HG03457 (cell line): Measurements from ENCODE around the gene REPIN1.

Experiments used
- ATAC-seq: cut with Tn5 transposase; IDR thresholded peaks from one replicate; pipeline ENCODE4 v1.9.1; 2021; ENCODE audit warnings: moderate number of reproducible peaks; ENCODE audit not compliant: unreplicated experiment

Gene REPIN1

DNA sequence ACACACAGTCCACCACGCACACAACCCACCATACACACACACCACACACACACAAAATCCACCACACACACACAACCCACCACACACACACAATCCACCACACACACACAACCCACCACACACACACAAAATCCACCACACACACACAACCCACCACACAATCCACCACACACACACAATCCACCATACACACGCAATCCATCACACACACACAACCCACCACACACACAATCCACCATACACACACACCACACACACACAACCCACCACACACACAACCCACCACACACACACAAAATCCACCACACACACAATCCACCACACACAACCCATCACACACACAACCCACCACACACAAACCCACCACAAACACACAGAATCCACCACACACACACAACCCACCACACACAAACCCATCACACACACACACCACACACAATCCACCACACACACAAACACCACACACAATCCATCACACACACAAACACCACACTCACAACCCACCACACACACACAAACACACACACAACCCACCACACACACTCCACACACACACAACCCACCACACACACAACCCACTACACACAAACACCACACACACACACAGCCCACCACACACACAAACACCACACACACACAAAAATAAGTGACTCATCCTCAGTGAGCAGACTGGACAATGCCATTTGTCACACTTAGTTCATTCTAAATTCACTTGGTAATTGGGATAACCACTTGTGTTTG is 8.8 kb upstream of the REPIN1 start:
- ATAC-seq, result no peak

DNA sequence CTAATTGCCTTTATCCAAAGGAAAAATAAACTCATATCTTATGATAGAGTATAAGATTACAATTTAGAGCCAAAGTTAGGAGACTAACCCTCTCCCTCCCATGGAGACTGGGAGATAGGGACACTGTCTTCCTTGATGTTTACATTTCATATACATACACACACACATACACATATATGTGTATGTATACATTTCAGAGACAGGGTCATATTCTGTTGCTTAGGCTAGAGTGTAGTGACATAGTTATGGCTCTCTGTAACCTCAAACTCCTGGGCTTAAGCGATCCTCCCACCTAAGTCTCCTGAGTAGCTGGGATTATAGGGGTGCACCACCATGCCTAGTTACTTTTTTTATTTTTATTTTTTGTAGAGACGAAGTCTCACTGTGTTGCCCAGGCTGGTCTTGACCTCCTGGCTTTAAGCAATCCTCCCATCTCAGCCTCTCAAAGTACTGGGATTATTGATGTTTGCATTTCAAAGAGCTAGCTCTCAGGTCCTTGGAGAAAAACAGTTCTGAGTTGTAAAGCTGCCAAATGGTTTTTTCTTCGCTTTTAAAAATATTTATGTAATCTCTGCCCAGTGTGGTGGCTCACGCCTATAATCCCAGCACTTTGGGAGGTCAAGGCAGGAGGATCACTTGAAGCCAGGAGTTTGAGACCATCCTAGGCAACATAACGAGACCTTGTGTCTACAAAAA is 8.1 kb upstream of the REPIN1 start:
- ATAC-seq, result no peak

DNA sequence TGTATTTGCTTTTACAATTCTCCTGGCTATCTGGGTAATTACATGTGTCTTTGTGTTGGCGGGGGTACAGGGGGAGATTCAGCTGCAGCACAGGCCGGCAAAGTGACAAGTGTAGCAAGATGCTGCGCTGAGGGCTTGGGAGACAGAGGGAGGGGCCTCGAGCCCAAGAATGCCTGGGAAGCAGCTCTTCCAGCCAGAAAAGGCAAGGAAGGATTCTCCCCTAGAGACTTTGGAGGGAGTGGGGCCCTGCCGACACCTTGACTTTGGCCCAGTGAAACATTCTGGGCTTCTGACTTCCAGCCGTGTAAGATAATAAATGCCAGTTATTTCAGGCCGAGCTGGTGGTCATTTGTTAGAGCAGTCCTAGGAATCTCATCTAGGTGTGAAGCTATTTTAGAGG is 7.2 kb upstream of the REPIN1 start:
- no peak for ATAC-seq

DNA sequence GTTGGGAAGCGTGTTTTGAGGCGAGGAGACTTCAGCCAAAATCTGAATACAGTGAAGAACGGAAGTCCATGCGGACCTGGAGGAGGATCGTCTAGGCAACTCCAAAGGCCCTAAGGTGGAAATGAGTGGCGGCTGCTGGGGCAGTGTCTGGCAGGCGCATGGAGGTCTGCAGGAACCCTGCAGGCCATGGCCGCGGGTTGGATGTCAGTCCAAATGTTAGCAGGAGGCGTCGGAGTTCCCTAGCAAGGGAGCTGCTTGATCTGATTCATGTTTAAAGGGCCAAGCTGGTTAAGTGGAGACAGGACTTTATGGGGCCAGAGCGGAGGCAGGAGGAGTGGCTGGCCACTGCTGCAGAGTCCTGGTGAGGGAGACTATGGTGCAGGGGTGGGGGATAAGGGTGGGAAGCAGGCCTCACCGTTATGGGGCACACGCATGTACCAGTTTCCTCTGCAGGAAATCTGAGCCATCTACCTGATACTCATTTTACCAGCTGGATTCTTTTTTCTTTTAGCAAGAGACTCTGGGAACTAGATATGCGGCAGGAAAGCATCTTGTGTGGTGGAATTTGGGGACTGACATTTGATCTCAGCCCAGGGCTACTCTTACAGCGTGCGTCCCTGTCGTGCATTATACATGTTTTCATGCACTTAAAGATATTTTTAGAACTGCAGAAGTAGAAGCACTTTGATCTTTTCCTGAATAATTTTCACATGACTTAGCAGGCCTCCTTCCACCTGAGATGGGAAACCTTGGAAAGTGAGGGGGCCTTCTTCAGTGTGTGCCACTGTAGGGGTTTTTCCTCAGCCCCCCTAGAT is 6.6 kb upstream of the REPIN1 start:
- no peak for ATAC-seq

DNA sequence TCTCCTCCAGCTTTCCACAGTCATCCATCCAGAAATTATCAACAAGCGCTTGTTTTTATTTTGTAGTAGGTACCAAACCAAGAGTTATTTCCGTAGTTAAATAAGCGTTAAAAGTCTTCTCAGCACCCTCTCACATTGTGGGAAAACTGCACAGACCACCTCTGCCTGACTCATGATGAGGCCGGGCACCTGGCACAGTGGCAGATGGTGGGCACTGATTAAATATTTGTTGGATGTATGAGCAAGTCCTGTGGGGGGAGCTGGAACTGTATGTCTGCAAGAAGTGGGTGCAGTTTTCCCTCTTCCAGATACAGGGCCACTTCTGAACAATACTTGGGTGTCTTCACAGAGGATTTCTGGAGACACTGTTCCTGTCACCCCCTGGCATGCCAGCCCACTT is 5.3 kb upstream of the REPIN1 start:
- no peak for ATAC-seq

DNA sequence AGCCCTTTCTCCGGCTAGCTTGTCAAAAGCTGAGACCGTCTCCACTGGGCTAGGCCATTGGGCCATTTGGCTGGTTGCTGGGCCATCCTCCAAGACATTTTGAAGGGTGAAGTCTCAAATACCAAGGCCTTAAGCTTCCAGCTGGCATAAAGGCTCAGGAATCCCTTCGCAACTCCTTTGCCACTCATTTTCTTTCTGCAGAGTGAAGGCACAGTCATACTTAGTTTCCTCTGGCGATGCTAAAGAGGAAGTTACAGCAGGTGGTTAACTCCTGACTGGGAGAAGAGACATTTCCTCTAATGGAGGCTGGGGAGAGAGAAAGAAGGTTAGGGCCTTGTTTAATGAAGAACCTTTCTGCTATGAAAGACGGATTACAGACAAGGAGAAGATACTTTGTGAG is 4.8 kb upstream of the REPIN1 start:
- no peak for ATAC-seq

DNA sequence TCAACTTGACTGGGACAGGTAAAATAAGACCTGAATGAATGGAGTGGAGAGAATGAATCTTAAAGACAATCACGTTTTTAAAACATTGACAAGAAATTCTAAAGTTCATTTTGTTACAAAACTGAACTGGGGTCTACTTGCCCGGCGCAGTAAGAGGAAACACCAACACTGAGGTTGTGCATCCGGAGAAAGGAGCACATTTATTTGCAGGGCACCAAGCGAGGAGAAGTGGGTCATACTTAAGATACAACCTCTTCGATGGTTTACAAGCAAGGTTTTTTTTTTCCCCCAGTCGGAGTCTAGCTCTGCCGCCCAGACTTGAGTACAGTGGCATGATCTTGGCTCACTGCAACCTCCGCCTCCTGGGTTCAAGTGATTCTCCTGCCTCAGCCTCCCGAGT is 3.4 kb upstream of the REPIN1 start:
- no peak for ATAC-seq

DNA sequence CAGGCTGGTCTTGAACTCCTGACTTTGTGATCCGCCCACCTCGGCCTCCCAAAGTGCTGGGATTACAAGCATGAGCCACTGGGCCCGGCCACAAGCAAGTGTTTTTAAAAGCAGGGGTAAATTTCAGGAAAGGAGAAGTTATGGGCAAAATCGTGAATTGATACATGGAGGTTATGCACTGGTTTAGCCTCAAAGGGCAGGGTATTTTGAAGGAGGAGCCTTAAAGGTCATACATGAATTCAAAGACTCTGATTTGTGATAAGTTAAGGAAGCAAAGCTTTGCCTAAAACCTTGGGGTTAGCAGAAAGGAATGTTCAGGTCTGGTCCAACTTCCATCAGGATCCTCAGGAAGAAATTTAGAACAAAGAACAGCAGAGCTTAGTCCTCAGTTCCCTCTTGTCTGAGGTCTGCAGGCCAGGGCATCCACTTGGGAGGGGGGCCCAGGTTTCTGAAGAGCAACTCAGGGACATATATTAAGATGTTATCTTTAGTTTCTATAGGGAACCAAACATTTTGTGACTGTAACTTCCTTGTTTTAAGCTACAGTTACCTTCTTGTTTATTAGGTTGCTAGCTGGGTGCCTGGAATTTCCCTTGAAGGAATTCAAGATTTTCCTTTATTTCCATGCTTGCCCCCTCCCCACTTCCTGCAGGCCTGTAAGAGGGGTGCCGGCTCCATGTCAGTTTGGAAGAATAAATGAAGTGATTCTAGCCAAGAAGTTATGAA is 2.8 kb upstream of the REPIN1 start:
- ATAC-seq, result no peak

DNA sequence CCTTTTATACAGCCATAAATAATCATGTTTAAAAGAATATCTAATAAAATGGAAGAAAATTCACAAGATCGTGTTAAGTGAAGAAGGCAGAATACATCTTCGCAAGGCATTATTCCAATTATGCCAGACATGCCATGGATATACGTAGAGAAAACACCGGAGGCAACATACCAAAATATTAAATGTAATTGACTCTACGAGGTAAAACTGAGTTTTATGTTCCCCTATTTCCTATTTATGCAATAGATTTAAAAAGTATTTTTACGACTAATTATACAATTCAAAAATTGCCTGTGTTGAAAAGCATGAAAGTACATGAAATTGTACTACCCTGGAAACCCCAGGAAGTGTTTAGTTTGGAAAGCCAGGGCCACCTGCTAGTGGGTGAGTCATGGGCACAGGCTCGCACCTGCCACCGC is 936 bp upstream of the REPIN1 start:
- no peak for ATAC-seq

DNA sequence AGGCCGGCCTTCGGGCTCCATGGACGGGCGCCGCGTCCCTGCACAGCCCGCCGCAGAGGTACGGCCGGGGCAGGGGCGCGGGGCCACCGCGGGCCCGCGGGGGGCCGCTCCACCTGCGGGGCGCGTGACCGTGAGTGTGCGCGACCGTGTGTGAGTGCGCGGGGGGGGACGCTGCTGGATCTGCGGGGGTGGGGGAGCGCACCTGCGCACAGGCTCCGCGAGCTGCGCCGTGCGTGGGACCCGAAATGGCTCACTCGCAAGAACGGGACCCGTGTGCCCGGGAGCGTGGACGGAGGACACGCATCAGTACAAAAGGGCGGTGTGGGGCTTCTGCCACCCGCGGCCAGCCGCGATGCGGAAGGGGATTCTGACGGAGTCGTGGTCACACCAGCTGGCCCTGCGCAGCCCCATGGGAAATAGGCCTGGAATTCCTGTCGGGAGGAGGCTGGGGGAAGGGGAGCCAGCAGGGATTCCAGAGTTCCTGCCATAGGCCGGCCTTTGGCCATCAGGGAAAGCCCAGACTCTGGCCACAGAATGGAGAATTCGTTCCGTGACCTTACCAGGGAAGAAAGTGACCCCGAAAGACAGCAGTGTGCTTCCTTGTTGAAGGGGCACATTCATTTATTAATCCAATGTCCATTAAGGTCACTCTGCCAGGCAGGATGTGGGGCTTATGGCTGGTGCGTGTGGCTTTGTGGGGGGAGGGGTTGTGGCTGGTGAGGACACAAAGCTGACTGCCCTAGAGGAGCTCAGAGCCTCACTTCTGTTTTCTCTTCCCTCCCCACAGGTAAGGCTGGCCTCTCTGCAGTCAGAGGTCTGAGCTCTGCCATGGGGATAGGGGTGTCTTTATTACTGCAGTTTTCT is 494 bp downstream of the REPIN1 start:
- peak; percentile 39 for ATAC-seq

DNA sequence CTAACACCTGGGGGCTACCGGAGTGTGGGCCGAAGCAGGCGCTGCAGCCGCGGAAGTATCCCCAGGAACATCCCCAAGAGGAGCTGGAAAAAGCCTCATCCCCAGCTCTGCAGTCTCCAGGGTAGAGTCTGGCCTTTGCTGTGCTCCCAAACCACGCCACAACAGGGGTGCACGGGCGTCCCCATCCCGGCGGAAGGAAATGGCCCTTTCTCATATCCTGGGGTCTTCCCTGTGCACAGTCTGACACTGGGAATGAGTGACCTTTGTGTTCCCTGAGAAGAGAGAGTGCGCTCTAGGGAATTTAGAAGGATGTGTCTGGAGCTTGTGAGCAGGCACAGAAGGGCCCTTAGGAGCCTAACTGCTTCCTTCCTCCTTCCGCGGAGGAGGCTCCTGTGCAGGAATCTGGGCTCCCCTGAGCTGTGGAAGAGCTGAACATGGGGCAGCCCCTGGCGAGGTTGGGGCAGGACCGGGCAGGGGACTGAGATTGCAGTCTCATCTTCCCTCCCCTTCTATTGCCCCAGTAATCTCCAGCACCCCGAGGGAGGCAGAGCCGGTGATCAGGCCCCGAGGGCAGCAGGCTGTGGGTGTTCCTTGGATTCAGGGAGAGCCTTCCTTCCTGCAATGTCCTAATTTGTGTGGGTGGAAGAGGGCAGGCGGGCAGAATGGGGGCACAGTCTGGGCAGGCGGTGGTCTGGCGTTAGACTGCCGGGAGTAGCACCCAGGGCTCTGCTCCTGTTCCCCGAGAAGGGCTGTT is 1.3 kb downstream of the REPIN1 start:
- ATAC-seq, result no peak

DNA sequence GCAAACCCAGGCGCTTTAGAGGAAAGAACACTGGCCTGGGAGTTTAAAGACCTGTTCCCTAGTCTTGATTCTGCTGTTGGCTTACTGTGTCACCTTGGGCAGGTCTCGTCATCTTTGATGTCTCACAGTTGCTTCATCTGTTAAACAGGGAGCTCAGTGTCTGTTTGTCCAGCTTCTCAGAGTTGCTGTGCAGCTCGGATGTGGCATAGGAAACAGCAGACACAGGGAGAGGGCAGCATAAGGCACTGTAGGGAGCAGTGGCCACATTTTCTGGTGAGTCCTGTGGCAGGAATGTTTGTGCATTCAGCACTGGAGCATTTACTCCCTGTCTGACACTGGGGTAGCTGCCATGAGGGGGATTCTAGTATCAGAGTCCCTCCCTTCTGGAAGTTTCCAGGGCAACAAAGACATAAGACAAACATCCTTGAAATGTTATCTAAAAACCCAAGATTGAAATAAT is 2.0 kb downstream of the REPIN1 start:
- no peak for ATAC-seq

DNA sequence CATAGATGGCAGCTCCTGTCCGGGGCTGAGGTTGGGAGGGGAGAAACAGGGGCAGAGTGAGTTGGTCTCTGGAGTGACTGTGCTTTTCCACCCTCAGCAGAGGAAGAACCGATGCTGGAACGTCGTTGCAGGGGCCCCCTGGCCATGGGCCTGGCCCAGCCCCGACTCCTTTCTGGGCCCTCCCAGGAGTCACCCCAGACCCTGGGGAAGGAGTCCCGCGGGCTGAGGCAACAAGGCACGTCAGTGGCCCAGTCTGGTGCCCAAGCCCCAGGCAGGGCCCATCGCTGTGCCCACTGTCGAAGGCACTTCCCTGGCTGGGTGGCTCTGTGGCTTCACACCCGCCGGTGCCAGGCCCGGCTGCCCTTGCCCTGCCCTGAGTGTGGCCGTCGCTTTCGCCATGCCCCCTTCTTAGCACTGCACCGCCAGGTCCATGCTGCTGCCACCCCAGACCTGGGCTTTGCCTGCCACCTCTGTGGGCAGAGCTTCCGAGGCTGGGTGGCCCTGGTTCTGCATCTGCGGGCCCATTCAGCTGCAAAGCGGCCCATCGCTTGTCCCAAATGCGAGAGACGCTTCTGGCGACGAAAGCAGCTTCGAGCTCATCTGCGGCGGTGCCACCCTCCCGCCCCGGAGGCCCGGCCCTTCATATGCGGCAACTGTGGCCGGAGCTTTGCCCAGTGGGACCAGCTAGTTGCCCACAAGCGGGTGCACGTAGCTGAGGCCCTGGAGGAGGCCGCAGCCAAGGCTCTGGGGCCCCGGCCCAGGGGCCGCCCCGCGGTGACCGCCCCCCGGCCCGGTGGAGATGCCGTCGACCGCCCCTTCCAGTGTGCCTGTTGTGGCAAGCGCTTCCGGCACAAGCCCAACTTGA is 2.7 kb downstream of the REPIN1 start:
- no peak for ATAC-seq

DNA sequence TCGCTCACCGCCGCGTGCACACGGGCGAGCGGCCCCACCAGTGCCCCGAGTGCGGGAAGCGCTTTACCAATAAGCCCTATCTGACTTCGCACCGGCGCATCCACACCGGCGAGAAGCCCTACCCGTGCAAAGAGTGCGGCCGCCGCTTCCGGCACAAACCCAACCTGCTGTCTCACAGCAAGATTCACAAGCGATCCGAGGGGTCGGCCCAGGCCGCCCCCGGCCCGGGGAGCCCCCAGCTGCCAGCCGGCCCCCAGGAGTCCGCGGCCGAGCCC is 3.3 kb downstream of the REPIN1 start:
- no peak for ATAC-seq

DNA sequence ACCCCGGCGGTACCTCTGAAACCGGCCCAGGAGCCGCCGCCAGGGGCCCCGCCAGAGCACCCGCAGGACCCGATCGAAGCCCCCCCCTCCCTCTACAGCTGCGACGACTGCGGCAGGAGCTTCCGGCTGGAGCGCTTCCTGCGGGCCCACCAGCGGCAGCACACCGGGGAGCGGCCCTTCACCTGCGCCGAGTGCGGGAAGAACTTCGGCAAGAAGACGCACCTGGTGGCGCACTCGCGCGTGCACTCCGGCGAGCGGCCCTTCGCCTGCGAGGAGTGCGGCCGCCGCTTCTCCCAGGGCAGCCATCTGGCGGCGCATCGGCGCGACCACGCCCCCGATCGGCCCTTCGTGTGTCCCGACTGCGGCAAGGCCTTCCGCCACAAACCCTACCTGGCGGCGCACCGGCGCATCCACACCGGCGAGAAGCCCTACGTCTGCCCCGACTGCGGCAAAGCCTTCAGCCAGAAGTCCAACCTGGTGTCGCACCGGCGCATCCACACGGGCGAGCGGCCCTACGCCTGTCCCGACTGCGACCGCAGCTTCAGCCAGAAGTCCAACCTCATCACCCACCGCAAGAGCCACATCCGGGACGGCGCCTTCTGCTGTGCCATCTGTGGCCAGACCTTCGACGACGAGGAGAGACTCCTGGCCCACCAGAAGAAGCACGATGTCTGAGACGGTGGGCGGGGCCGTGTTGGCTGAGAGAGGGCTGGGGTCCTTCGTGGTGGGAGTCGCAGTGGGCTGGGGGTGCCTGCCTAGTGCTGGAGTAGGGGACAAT is 3.8 kb downstream of the REPIN1 start:
- ATAC-seq, result no peak

DNA sequence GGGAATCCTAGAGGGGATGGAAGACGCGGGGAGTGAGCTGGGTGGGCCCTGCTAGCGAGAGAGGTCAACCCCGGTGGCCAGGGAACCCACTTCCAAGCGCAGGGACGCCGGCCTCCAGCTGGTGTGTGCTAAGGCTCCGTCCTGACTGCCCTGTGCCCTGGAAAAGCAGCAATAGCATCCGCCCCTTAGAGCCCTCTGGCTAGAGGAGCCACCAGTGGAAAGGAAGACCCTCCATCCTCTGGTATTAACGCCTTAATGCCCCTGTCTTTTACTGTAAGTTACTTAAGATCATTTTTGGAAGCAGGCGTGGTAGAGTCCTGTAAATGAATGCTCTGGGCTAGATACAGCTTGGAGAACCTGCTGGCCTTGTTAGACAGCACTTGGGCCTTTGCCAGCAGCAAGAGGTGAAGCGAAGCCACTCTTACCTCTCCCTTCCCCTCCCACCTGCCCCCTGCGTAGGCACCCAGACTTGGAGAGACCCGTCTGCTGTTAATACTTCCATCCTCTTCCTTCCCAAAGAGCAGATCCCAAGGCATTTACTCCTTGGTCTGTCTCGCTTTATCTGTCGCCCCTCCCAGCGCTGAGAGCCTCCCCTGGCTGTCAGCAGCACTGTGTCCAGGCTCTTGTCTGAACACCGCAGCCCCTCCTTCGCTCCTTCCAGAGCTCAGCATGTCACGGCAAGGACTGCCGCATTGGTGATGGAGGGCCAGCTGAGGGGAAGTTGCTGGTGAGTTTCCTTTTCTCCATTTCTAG is 4.6 kb downstream of the REPIN1 start:
- ATAC-seq, result no peak

DNA sequence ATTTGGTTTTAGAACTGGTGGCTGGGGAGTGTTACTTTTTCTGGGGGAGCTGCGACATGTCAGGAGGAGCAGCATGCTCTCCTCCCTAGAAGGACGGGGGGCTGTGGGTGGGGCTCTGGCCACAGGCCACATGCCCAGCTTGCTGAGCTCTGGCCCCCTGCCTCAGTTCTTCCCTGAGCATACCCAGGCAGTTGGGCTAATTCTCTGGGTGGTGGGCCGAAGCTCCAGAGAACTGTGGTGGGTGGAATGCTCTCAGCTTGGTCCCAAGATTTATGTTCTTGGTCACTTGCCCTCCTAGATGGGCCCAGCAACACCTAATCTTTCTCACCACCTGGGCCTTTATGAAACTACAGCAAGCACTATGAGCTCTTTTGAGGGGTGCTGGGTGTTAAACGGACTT is 5.4 kb downstream of the REPIN1 start:
- ATAC-seq, result no peak
